Astrocyte of the spinal cord (primary cell): ENCODE results near the gene WDR27.

ENCODE experiments used
- DNase-seq: peaks from one replicate; pipeline ENCODE4 v3.0.0; 2011; ENCODE audit warnings: low read depth, low spot score
- H3K4me3 ChIP-seq: 2 replicates; pipeline ENCODE4 v1.5.1; 2011; ENCODE audit warnings: low read depth, mild to moderate bottlenecking, low read length, moderate library complexity
- CTCF ChIP-seq: IDR thresholded peaks from 2 replicates; pipeline ENCODE4 v1.5.1; 2012; ENCODE audit warnings: low read depth, mild to moderate bottlenecking, low read length, inconsistent platforms
- in situ Hi-C: cut with HindIII; loops from 2 replicates; pipeline ENCODE4 v1.10.0; 2017; ENCODE audit warnings: low sequenced_read_pairs

Gene WDR27

GRCh38 chr6:169677096-169677495, 24.7 kb downstream of the WDR27 start:
- in situ Hi-C loops, result no loop called here

GRCh38 chr6:169675011-169675410, 26.8 kb downstream of the WDR27 start:
- no peak for TF ChIP-seq CTCF
- in situ Hi-C loops, result no loop called here
- no peak for DNase-seq
- H3K4me3 ChIP-seq, result no peak overlapping the region

More at GRCh38 chr6:169677096-169677495, 24.7 kb downstream of the WDR27 start:
- H3K4me3 ChIP-seq, result no peak overlapping the region
- no peak for DNase-seq
- TF ChIP-seq CTCF, result no peak

GRCh38 chr6:169671563-169671962, 30.3 kb downstream of the WDR27 start:
- in situ Hi-C loops, result no loop called here

GRCh38 chr6:169669889-169670288, 31.9 kb downstream of the WDR27 start:
- TF ChIP-seq CTCF, result no peak
- in situ Hi-C loops, result no loop called here
- peak; percentile 9 for DNase-seq
- no peak overlapping the region for H3K4me3 ChIP-seq

More at GRCh38 chr6:169671563-169671962, 30.3 kb downstream of the WDR27 start:
- H3K4me3 ChIP-seq, result no peak overlapping the region
- TF ChIP-seq CTCF, result no peak
- no peak for DNase-seq

- in situ Hi-C loops, result no loop called here
- DNase-seq, result no peak
- no peak for TF ChIP-seq CTCF
- no peak overlapping the region for H3K4me3 ChIP-seq
Observed at GRCh38 chr6:169669147-169669546, 32.7 kb downstream of the WDR27 start.

- DNase-seq, result no peak
- in situ Hi-C loops, result no loop called here
- TF ChIP-seq CTCF, result no peak
- no peak overlapping the region for H3K4me3 ChIP-seq
Observed at GRCh38 chr6:169668203-169668847, 33.5 kb downstream of the WDR27 start.

GRCh38 chr6:169667716-169668115, 34.1 kb downstream of the WDR27 start:
- TF ChIP-seq CTCF, result no peak
- no peak for DNase-seq

More at GRCh38 chr6:169667716-169668115, 34.1 kb downstream of the WDR27 start:
- in situ Hi-C loops, result no loop called here
- H3K4me3 ChIP-seq, result no peak overlapping the region
